HEK293 (cell line): ENCODE data around the gene PET100.

Experiments
- CTCF ChIA-PET: fragments of 350-600 bp; formaldehyde crosslinking; extraction: SDS; loops from one replicate; lab custom pipeline; 2021; ENCODE audit warnings: antibody characterized with exemption; lab: Yijun Ruan, JAX
- POLR2A ChIA-PET: fragments of 300-600 bp; formaldehyde crosslinking; extraction: SDS; loops from one replicate; lab custom pipeline; 2020; ENCODE audit warnings: antibody characterized with exemption, inconsistent platforms; lab: Yijun Ruan, JAX
- H3K27ac ChIP-seq: fragments of 200-500 bp; sonication (Bioruptor generic); 2 replicates; pipeline ENCODE4 v1.5.1; 2014; ENCODE audit warnings: low read depth, low read length, control low read depth, inconsistent platforms; ENCODE audit errors: extremely low read depth
- H3K36me3 ChIP-seq, 2 experiments: fragments of 200-500 bp in 1 of 2; sonication (Bioruptor generic) in 1 of 2; 1 replicate in 1 of 2; 2 replicates in 1 of 2; pipeline ENCODE4 v1.5.1; 2014 to 2017; ENCODE audit warnings: inconsistent platforms in 2 of 2, low read length in 2 of 2; ENCODE audit not compliant: control insufficient read depth in 2 of 2, insufficient read depth in 1 of 2
- H3K4me1 ChIP-seq: fragments of 200-500 bp; sonication (Bioruptor generic); 2 replicates; pipeline ENCODE4 v1.5.1; 2014; ENCODE audit warnings: mild to moderate bottlenecking, low read length, inconsistent platforms; ENCODE audit not compliant: control insufficient read depth, insufficient read depth
- H3K4me3 ChIP-seq: 2 replicates; pipeline ENCODE4 v1.5.1; 2011; ENCODE audit warnings: low read depth, mild to moderate bottlenecking, control low read depth, low read length, moderate library complexity
- H3K9me3 ChIP-seq: fragments of 200-500 bp; sonication (Bioruptor generic); 2 replicates; pipeline ENCODE4 v1.5.1; 2014; ENCODE audit warnings: low read depth, low read length, inconsistent platforms; ENCODE audit not compliant: control insufficient read depth, insufficient read depth
- CTCF ChIP-seq: fragments of 450-650 bp; formaldehyde crosslinking; IDR thresholded peaks from 2 replicates; pipeline ENCODE4 v1.5.1; 2016; ENCODE audit warnings: missing biosample characterization, missing genetic modification characterization
- EGR2 ChIP-seq: fragments of 450-650 bp; formaldehyde crosslinking; IDR thresholded peaks from 2 replicates; pipeline ENCODE4 v1.5.1; 2016; ENCODE audit warnings: low read depth, missing biosample characterization, missing genetic modification characterization
- PRDM10 ChIP-seq: fragments of 450-650 bp; formaldehyde crosslinking; IDR thresholded peaks from 2 replicates; pipeline ENCODE4 v1.5.1; 2016; ENCODE audit warnings: missing biosample characterization, missing genetic modification characterization
- PRDM6 ChIP-seq: fragments of 450-650 bp; formaldehyde crosslinking; IDR thresholded peaks from 2 replicates; pipeline ENCODE4 v1.5.1; 2017; ENCODE audit warnings: missing biosample characterization, missing genetic modification characterization
- REPIN1 ChIP-seq: fragments of 450-650 bp; formaldehyde crosslinking; IDR thresholded peaks from 2 replicates; pipeline ENCODE4 v1.5.1; 2017; ENCODE audit warnings: missing biosample characterization, missing genetic modification characterization, low read depth
- ZBTB20 ChIP-seq: fragments of 450-650 bp; formaldehyde crosslinking; IDR thresholded peaks from 2 replicates; pipeline ENCODE4 v1.5.1; 2016; ENCODE audit warnings: missing biosample characterization, missing genetic modification characterization
- ZNF184 ChIP-seq: fragments of 450-650 bp; IDR thresholded peaks from 2 replicates; pipeline ENCODE4 v1.5.1; 2018; ENCODE audit warnings: missing biosample characterization, mild to moderate bottlenecking, missing genetic modification characterization
- ZNF26 ChIP-seq: fragments of 450-650 bp; formaldehyde crosslinking; IDR thresholded peaks from 2 replicates; pipeline ENCODE4 v1.5.1; 2016; ENCODE audit warnings: missing biosample characterization, missing genetic modification characterization
- ZNF274 ChIP-seq, 2 experiments: fragments of 200-500 bp in 1 of 2; fragments of 450-650 bp in 1 of 2; sonication (Bioruptor generic) in 1 of 2; formaldehyde crosslinking in 1 of 2; IDR thresholded peaks; 2 replicates each; pipeline versions ENCODE4 v1.5.1 to v1.6.1; 2014 to 2016; ENCODE audit warnings: borderline replicate concordance in 1 of 2, inconsistent platforms in 1 of 2, low read length in 1 of 2, missing biosample characterization in 1 of 2, missing genetic modification characterization in 1 of 2
- ZNF280D ChIP-seq: fragments of 450-650 bp; formaldehyde crosslinking; IDR thresholded peaks from 2 replicates; pipeline ENCODE4 v1.5.1; 2016; ENCODE audit warnings: missing biosample characterization, missing genetic modification characterization
- ZNF292 ChIP-seq: fragments of 450-650 bp; formaldehyde crosslinking; IDR thresholded peaks from 2 replicates; pipeline ENCODE4 v1.5.1; 2016; ENCODE audit warnings: low read depth, missing biosample characterization, missing genetic modification characterization, borderline replicate concordance
- ZNF350 ChIP-seq: fragments of 450-650 bp; formaldehyde crosslinking; IDR thresholded peaks from 2 replicates; pipeline ENCODE4 v1.5.0; 2017; ENCODE audit warnings: missing biosample characterization, mild to moderate bottlenecking, missing genetic modification characterization
- ZNF514 ChIP-seq: fragments of 450-650 bp; formaldehyde crosslinking; IDR thresholded peaks from 2 replicates; pipeline ENCODE4 v1.5.1; 2016; ENCODE audit warnings: missing biosample characterization, missing genetic modification characterization
- ZNF692 ChIP-seq: fragments of 450-650 bp; formaldehyde crosslinking; IDR thresholded peaks from 2 replicates; pipeline ENCODE4 v1.5.1; 2016; ENCODE audit warnings: missing biosample characterization, missing genetic modification characterization
- ZNF843 ChIP-seq: fragments of 450-650 bp; formaldehyde crosslinking; IDR thresholded peaks from 2 replicates; pipeline ENCODE4 v1.5.1; 2016; ENCODE audit warnings: missing biosample characterization, missing genetic modification characterization
- ZSCAN16 ChIP-seq: fragments of 450-650 bp; formaldehyde crosslinking; IDR thresholded peaks from 2 replicates; pipeline ENCODE4 v1.5.1; 2016; ENCODE audit warnings: missing biosample characterization, missing genetic modification characterization

PET100 gene

GRCh38 chr19:7602240-7602934 lies 27.2 kb upstream of the PET100 start (continued):
- TF ChIP-seq EGR2 (tag by site-specific recombination) (peak; percentile 80), ZNF184 (tag by site-specific recombination) (no peak), ZNF274 (IDR thresholded peaks at IDR 0.05; ENCODE audit: low read length) (no peak), ZNF274 (tag by site-specific recombination; IDR thresholded peaks at IDR 0.05; ENCODE audit: borderline replicate concordance) (no peak), ZNF514 (tag by site-specific recombination) (no peak), ZNF292 (tag by site-specific recombination) (no peak), REPIN1 (no peak), ZNF692 (tag by site-specific recombination) (peak; percentile 29; the same call in 1 of the 2 replicates), CTCF (tag by site-specific recombination) (no peak), ZSCAN16 (tag by site-specific recombination) (no peak), ZNF26 (tag by site-specific recombination) (no peak), ZBTB20 (no peak), ZNF843 (tag by site-specific recombination) (no peak), ZNF350 (tag by site-specific recombination) (no peak), ZNF280D (tag by site-specific recombination) (no peak)

- POLR2A ChIA-PET: interaction anchor here (0.6 kb wide), 1 partner anchor 9 kb away, joined by 3 read pairs; no protein-coding TSS in a partner anchor
These were observed 26.6 kb upstream of the PET100 start for GRCh38 chr19:7602935-7603497.

More at GRCh38 chr19:7602935-7603497, 26.6 kb upstream of the PET100 start:
- no peaks in the 10 kb centered on the region; the same call in 1 of the 2 replicates for H3K4me1 ChIP-seq
- no peak overlapping the region for H3K4me3 ChIP-seq
- no peak overlapping the region for H3K27ac ChIP-seq
- no peaks in the 10 kb centered on the region for H3K9me3 ChIP-seq
- peaks cover 0 to 12% of the 10 kb centered on the region in 2 experiments; a peak in 2 of 3 replicates for H3K36me3 ChIP-seq
- CTCF ChIA-PET: no interaction called here
- TF ChIP-seq PRDM10 (tag by site-specific recombination) (peak; percentile 81), PRDM6 (tag by site-specific recombination) (no peak)
- TF ChIP-seq, all 188 proteins: peak for 1
